NCI-H2107 (cell line): ENCODE results near the gene ARHGAP45.

Experiments used
- DNase-seq: peaks from one replicate; lab custom pipeline; 2025; lab: John Stamatoyannopoulos, UW

ARHGAP45 gene

GRCh38 chr19:1072371-1073015, 5.5 kb downstream of the ARHGAP45 start:
- DNase-seq: no peak

GRCh38 chr19:1073063-1073955, 6.3 kb downstream of the ARHGAP45 start:
- DNase-seq: no peak

GRCh38 chr19:1073956-1074517, 7.1 kb downstream of the ARHGAP45 start:
- no peak for DNase-seq

- DNase-seq: peak; percentile 86
Measured at GRCh38 chr19:1074544-1075283, 7.7 kb downstream of the ARHGAP45 start.

GRCh38 chr19:1076046-1076386, 9.0 kb downstream of the ARHGAP45 start:
- DNase-seq: no peak

GRCh38 chr19:1076951-1077350, 10.0 kb downstream of the ARHGAP45 start:
- no peak for DNase-seq

GRCh38 chr19:1079566-1080111, 12.7 kb downstream of the ARHGAP45 start:
- no peak for DNase-seq

GRCh38 chr19:1080360-1081161, 13.6 kb downstream of the ARHGAP45 start:
- no peak for DNase-seq

- DNase-seq: no peak
Measured at GRCh38 chr19:1081301-1082164, 14.6 kb downstream of the ARHGAP45 start.

- DNase-seq: peak; percentile 86
Measured at GRCh38 chr19:1082165-1082927, 15.4 kb downstream of the ARHGAP45 start.

- no peak for DNase-seq
Measured at GRCh38 chr19:1082928-1083816, 16.2 kb downstream of the ARHGAP45 start.

- no peak for DNase-seq
Measured at GRCh38 chr19:1084024-1084868, 17.3 kb downstream of the ARHGAP45 start.

GRCh38 chr19:1085053-1085658, 18.2 kb downstream of the ARHGAP45 start:
- DNase-seq: no peak

GRCh38 chr19:1085676-1086442, 18.9 kb downstream of the ARHGAP45 start:
- no peak for DNase-seq

- DNase-seq: no peak
Measured at GRCh38 chr19:1086613-1087012, 19.6 kb downstream of the ARHGAP45 start.

- DNase-seq: no peak
Measured at GRCh38 chr19:1087813-1088415, 20.9 kb downstream of the ARHGAP45 start.
